Prostate gland (tissue), 2 donors: ENCODE measurements around the gene KIDINS220. TPM values are rescaled to one million over a fixed set of nuclear protein-coding genes. Genes with fewer than 3 reads are reported as not detected.

Experiments used
- DNase-seq: peaks from one replicate; pipeline ENCODE4 v3.0.0-alpha.2; 2019; ENCODE audit warnings: low spot score
- H3K27ac ChIP-seq, 2 donors: fragments of 200-600 bp; sonication (generic); 2 replicates each; pipeline ENCODE4 v1.5.1; 2017 to 2019
- H3K27me3 ChIP-seq: fragments of 200-600 bp; sonication (generic); replicated peaks from 2 replicates; pipeline ENCODE4 v1.5.1; 2019; ENCODE audit not compliant: insufficient read depth
- H3K36me3 ChIP-seq, 2 donors: fragments of 200-600 bp; sonication (generic); 1 replicate in 1 of 2; 2 replicates in 1 of 2; pipeline versions ENCODE4 v1.5.1 to v1.8.1; 2017 to 2019
- H3K4me1 ChIP-seq: fragments of 200-600 bp; sonication (generic); replicated peaks from 2 replicates; pipeline ENCODE4 v1.5.1; 2019
- H3K4me3 ChIP-seq, 2 donors: fragments of 200-600 bp; sonication (generic); 2 replicates each; pipeline ENCODE4 v1.5.1; 2017 to 2019
- H3K9me3 ChIP-seq: fragments of 200-600 bp; sonication (generic); 2 replicates; pipeline ENCODE4 v1.5.1; 2017
- CTCF ChIP-seq, 4 experiments: fragments of 200-600 bp in 2 of 4; fragments of 450-650 bp in 2 of 4; sonication (generic) in 2 of 4; IDR thresholded peaks; 1 replicate in 3 of 4; 2 replicates in 1 of 4; pipeline ENCODE4 v1.5.1; 2016 to 2019; ENCODE audit warnings: antibody characterized with exemption in 4 of 4, mild to moderate bottlenecking in 2 of 4, moderate library complexity in 2 of 4
- POLR2A ChIP-seq: fragments of 450-650 bp; IDR thresholded peaks from one replicate; pipeline ENCODE4 v1.6.1; 2016; ENCODE audit warnings: antibody characterized with exemption, mild to moderate bottlenecking
- POLR2AphosphoS5 ChIP-seq: sonication (generic); formaldehyde crosslinking; IDR thresholded peaks from one replicate; pipeline ENCODE4 v1.6.1; 2017; ENCODE audit warnings: antibody characterized with exemption
- WGBS: methylation state at CpG from one replicate; pipeline ENCODE4 v1.1.5; 2018; 5-methylcytosine and 5-hydroxymethylcytosine counted together
- intact Hi-C: fragments of 100-400 bp; cut with DNase I; formaldehyde crosslinking; loops from one replicate; pipeline ENCODE4 v1.14.2; 2022
- total RNA-seq, 2 donors: library from RNA; depleted of rRNA; stranded (reverse); fragments of >200 nt; gene quantifications; one replicate each; pipeline ENCODE4 v1.1.0, GENCODE V29; 2016

Gene KIDINS220
- total RNA-seq, 2 donors from 2014 or later: 46.2 to 84.5 TPM

- intact Hi-C loops: no loop called here
- no peaks in the 10 kb centered on the region for H3K36me3 ChIP-seq
- no peaks in the 10 kb centered on the region for H3K9me3 ChIP-seq
- no peaks in the 10 kb centered on the region for H3K27me3 ChIP-seq
- TF ChIP-seq POLR2AphosphoS5 (no peak), POLR2A (no peak), CTCF (IDR thresholded peaks at IDR 0.05) (no peak)
- DNase-seq: no peak
- WGBS: 76% methylated on average over 5 of the region's 5 CpGs
- no peak overlapping the region for H3K4me3 ChIP-seq
- H3K27ac ChIP-seq: no peak overlapping the region
- no peaks in the 10 kb centered on the region for H3K4me1 ChIP-seq
Observed at GRCh38 chr2:8839189-8839965, 2.0 kb upstream of the KIDINS220 start.

GRCh38 chr2:8837795-8838140 lies 355 bp upstream of the KIDINS220 start:
- Histone ChIP-seq H3K36me3 (no peaks in the 10 kb centered on the region), H3K4me1 (no peaks in the 10 kb centered on the region), H3K9me3 (no peaks in the 10 kb centered on the region), H3K27me3 (no peaks in the 10 kb centered on the region), H3K27ac (no peak overlapping the region), H3K4me3 (peak overlapping the region; percentile 81 to 83)
- TF ChIP-seq POLR2A (no peak), CTCF (IDR thresholded peaks at IDR 0.05) (no peak)
- WGBS: 65% methylated on average over 11 of the region's 11 CpGs
- intact Hi-C loops: no loop called here
- no peak for DNase-seq

GRCh38 chr2:8835279-8835678 lies 2.1 kb downstream of the KIDINS220 start:
- Histone ChIP-seq H3K27me3 (no peaks in the 10 kb centered on the region), H3K9me3 (no peaks in the 10 kb centered on the region), H3K4me3 (no peak overlapping the region), H3K27ac (no peak overlapping the region), H3K36me3 (no peaks in the 10 kb centered on the region), H3K4me1 (no peaks in the 10 kb centered on the region)
- TF ChIP-seq POLR2AphosphoS5 (no peak), POLR2A (no peak), CTCF (IDR thresholded peaks at IDR 0.05) (no peak)
- intact Hi-C loops: no loop called here
- no peak for DNase-seq

GRCh38 chr2:8833853-8834252 lies 3.6 kb downstream of the KIDINS220 start:
- no peak for DNase-seq
- intact Hi-C loops: no loop called here
- Histone ChIP-seq H3K4me1 (no peaks in the 10 kb centered on the region), H3K36me3 (no peaks in the 10 kb centered on the region), H3K27ac (no peak overlapping the region), H3K27me3 (no peaks in the 10 kb centered on the region), H3K4me3 (no peak overlapping the region), H3K9me3 (no peaks in the 10 kb centered on the region)
- TF ChIP-seq POLR2AphosphoS5 (no peak), POLR2A (no peak), CTCF (IDR thresholded peaks at IDR 0.05) (no peak)
- 96% methylated on average over 7 of the region's 7 CpGs for WGBS

- Histone ChIP-seq H3K36me3 (no peaks in the 10 kb centered on the region), H3K27me3 (no peaks in the 10 kb centered on the region), H3K4me3 (no peak overlapping the region), H3K4me1 (no peaks in the 10 kb centered on the region), H3K9me3 (no peaks in the 10 kb centered on the region), H3K27ac (no peak overlapping the region)
- TF ChIP-seq POLR2A (no peak), POLR2AphosphoS5 (no peak), CTCF (IDR thresholded peaks at IDR 0.05) (no peak)
- intact Hi-C loops: no loop called here
- DNase-seq: no peak
- WGBS: 92% methylated on average over 2 of the region's 2 CpGs
Observed at GRCh38 chr2:8831516-8831915, 5.9 kb downstream of the KIDINS220 start.
